HL-60/S4 (cell line): ENCODE data around the gene TMC2.
"Not testable (repeated sequence)": the region's sequence is repeated elsewhere in the genome, so short reads cannot be mapped to it uniquely, and the experiment has no call there.

Experiments
- in situ Hi-C: fragments of 300-500 bp; cut with MboI; formaldehyde crosslinking; loops from 2 replicates; pipeline ENCODE4 v1.14.3; 2022; ENCODE audit warnings: low sequenced_read_pairs

Gene TMC2

GRCh38 chr20:2536560-2536986 is at the start of gene TMC2:
Gene TMC2 (plus strand): TSS chr20:2536573. CDS start chr20:2536622, 49 bp downstream.
- in situ Hi-C loops: no loop called here

- in situ Hi-C loops: not testable (repeated sequence)
These were observed 33.5 kb upstream of the TMC2 start for GRCh38 chr20:2502808-2503384.

GRCh38 chr20:2504803-2505202 is 31.6 kb upstream of the TMC2 start:
- in situ Hi-C loops: not testable (repeated sequence)

- in situ Hi-C loops: not testable (repeated sequence)
These were observed 29.9 kb upstream of the TMC2 start for GRCh38 chr20:2506426-2506825.

GRCh38 chr20:2507464-2507863 is 28.9 kb upstream of the TMC2 start:
- in situ Hi-C loops: no loop called here

- in situ Hi-C loops: no loop called here
These were observed 28.3 kb upstream of the TMC2 start for GRCh38 chr20:2507875-2508630.

- in situ Hi-C loops: no loop called here
These were observed 27.5 kb upstream of the TMC2 start, which contains the start of gene ZNF343 for GRCh38 chr20:2508631-2509467. Gene ZNF343 (minus strand): TSS chr20:2508915. CDS start chr20:2493895, 15,020 bp downstream.

- in situ Hi-C loops: no loop called here
These were observed 26.9 kb upstream of the TMC2 start for GRCh38 chr20:2509468-2509781.

GRCh38 chr20:2509794-2510193 is 26.6 kb upstream of the TMC2 start:
- in situ Hi-C loops: no loop called here

- in situ Hi-C loops: no loop called here
These were observed 21.2 kb upstream of the TMC2 start for GRCh38 chr20:2515203-2515602.

- in situ Hi-C loops: no loop called here
These were observed 20.0 kb upstream of the TMC2 start for GRCh38 chr20:2516399-2516798.

- in situ Hi-C loops: no loop called here
These were observed 18.3 kb upstream of the TMC2 start for GRCh38 chr20:2518096-2518495.

GRCh38 chr20:2518558-2518957 is 17.8 kb upstream of the TMC2 start:
- in situ Hi-C loops: no loop called here

GRCh38 chr20:2519115-2519809 is 17.1 kb upstream of the TMC2 start:
- in situ Hi-C loops: no loop called here

- in situ Hi-C loops: no loop called here
These were observed 15.8 kb upstream of the TMC2 start for GRCh38 chr20:2520617-2521016.

GRCh38 chr20:2521369-2522305 is 14.7 kb upstream of the TMC2 start:
- in situ Hi-C loops: no loop called here

- in situ Hi-C loops: not testable (repeated sequence)
These were observed 13.4 kb upstream of the TMC2 start for GRCh38 chr20:2522826-2523429.

- in situ Hi-C loops: no loop called here
These were observed 12.3 kb upstream of the TMC2 start for GRCh38 chr20:2523919-2524708.
